IMR-90 (cell line): ENCODE data around the gene LRRC57. TPM values are rescaled to one million over a fixed set of nuclear protein-coding genes. Genes with fewer than 3 reads are reported as not detected.
A peak's percentile ranks its signal among the peaks of the same experiment; 100 is the strongest.

Experiments
- ATAC-seq: fragments of 200-7000 bp; cut with Tn5 transposase; 2 replicates; pipeline ENCODE4 v1.9.1; 2020; ENCODE audit warnings: low read depth, mild to moderate bottlenecking, moderate library complexity
- BruUV-seq: library from RNA; stranded (reverse); fragments of 400-500 nt; replicated peaks from 2 replicates; lab custom pipeline; 2021; lab: Mats Ljungman, UMichigan
- CTCF ChIA-PET: fragments of 300-600 bp; formaldehyde crosslinking; extraction: SDS; loops from one replicate; lab custom pipeline; 2021; ENCODE audit warnings: antibody characterized with exemption; lab: Yijun Ruan, JAX
- POLR2A ChIA-PET: fragments of 300-600 bp; sonication (Branson Sonifier 250); formaldehyde crosslinking; loops from one replicate; lab custom pipeline; 2022; ENCODE audit warnings: antibody characterized with exemption; ENCODE audit not compliant: unreplicated experiment; lab: Charles Lee
- DNase-seq: peaks from one replicate; pipeline ENCODE4 v3.0.0; 2013
- H2AFZ ChIP-seq: replicated peaks from 2 replicates; pipeline ENCODE3; 2013; ENCODE audit warnings: low read length, mild to moderate bottlenecking; ENCODE audit not compliant: poor library complexity
- H2AK5ac ChIP-seq: 2 replicates; pipeline ENCODE4 v1.6.1; 2013; ENCODE audit warnings: low read depth, low read length, inconsistent platforms
- H2AK9ac ChIP-seq: replicated peaks from 2 replicates; pipeline ENCODE3; 2013; ENCODE audit warnings: mild to moderate bottlenecking, low read depth, low read length, moderate library complexity; ENCODE audit not compliant: poor library complexity
- H2BK120ac ChIP-seq: 2 replicates; pipeline ENCODE4 v1.6.1; 2013; ENCODE audit warnings: low read depth, low read length, inconsistent platforms
- H2BK15ac ChIP-seq: 3 replicates; pipeline ENCODE4 v1.6.1; 2013; ENCODE audit warnings: low read depth, low read length, inconsistent platforms
- H2BK20ac ChIP-seq: 2 replicates; pipeline ENCODE4 v1.6.1; 2013; ENCODE audit warnings: low read depth, mild to moderate bottlenecking, inconsistent platforms, low read length, moderate library complexity
- H2BK5ac ChIP-seq: 2 replicates; pipeline ENCODE4 v1.6.1; 2013; ENCODE audit warnings: mild to moderate bottlenecking, low read depth, low read length, inconsistent platforms; ENCODE audit not compliant: poor library complexity, severe bottlenecking
- H3K14ac ChIP-seq: replicated peaks from 2 replicates; pipeline ENCODE4 v1.6.1; 2013; ENCODE audit warnings: low read depth, low read length, inconsistent platforms
- H3K18ac ChIP-seq: 2 replicates; pipeline ENCODE4 v1.6.1; 2013; ENCODE audit warnings: low read depth, low read length, control low read depth
- H3K23ac ChIP-seq: 2 replicates; pipeline ENCODE4 v1.6.1; 2013; ENCODE audit warnings: low read depth, low read length, inconsistent platforms
- H3K27ac ChIP-seq: 2 replicates; pipeline ENCODE4 v1.5.1; 2013; ENCODE audit warnings: mild to moderate bottlenecking, control low read depth, low read length; ENCODE audit not compliant: insufficient read depth
- H3K27me3 ChIP-seq: 2 replicates; pipeline ENCODE4 v1.6.1; 2013; ENCODE audit warnings: low read length; ENCODE audit not compliant: control insufficient read depth, insufficient read depth
- H3K36me3 ChIP-seq: 2 replicates; pipeline ENCODE4 v1.6.1; 2013; ENCODE audit warnings: low read length, mixed read lengths; ENCODE audit not compliant: control insufficient read depth, insufficient read depth
- H3K4ac ChIP-seq: 2 replicates; pipeline ENCODE4 v1.6.1; 2013; ENCODE audit warnings: low read depth, low read length, inconsistent platforms
- H3K4me1 ChIP-seq: 2 replicates; pipeline ENCODE4 v1.6.1; 2013; ENCODE audit warnings: low read length, mixed read lengths; ENCODE audit not compliant: control insufficient read depth, insufficient read depth
- H3K4me2 ChIP-seq: 2 replicates; pipeline ENCODE4 v1.6.1; 2013; ENCODE audit warnings: low read depth, mild to moderate bottlenecking, control low read depth, low read length, moderate library complexity
- H3K4me3 ChIP-seq: 2 replicates; pipeline ENCODE4 v1.5.1; 2013; ENCODE audit warnings: low read depth, mild to moderate bottlenecking, control low read depth, low read length, moderate library complexity; ENCODE audit not compliant: insufficient read depth
- H3K56ac ChIP-seq: 2 replicates; pipeline ENCODE4 v1.6.1; 2013; ENCODE audit warnings: low read length, inconsistent platforms; ENCODE audit not compliant: insufficient read depth; ENCODE audit errors: extremely low read depth
- H3K79me1 ChIP-seq, 2 experiments: 2 replicates each; pipeline ENCODE4 v1.6.1; 2013; ENCODE audit warnings: low read length in 2 of 2, inconsistent platforms in 1 of 2, low read depth in 1 of 2
- H3K9ac ChIP-seq: 2 replicates; pipeline ENCODE4 v1.6.1; 2013; ENCODE audit warnings: low read depth, low read length, control low read depth
- H3K9me1 ChIP-seq: 2 replicates; pipeline ENCODE4 v1.6.1; 2013; ENCODE audit warnings: low read length, inconsistent platforms; ENCODE audit not compliant: insufficient read depth
- H3K9me3 ChIP-seq: 2 replicates; pipeline ENCODE4 v1.6.1; 2013; ENCODE audit warnings: low read length; ENCODE audit not compliant: control insufficient read depth, insufficient read depth
- H4K20me1 ChIP-seq: 2 replicates; pipeline ENCODE4 v1.6.1; 2013; ENCODE audit warnings: low read length, inconsistent platforms; ENCODE audit not compliant: insufficient read depth
- H4K5ac ChIP-seq: 2 replicates; pipeline ENCODE4 v1.6.1; 2013; ENCODE audit warnings: mild to moderate bottlenecking, low read depth, low read length, control low read depth
- H4K8ac ChIP-seq, 2 experiments: 2 replicates each; pipeline ENCODE4 v1.6.1; 2013; ENCODE audit warnings: low read depth in 2 of 2, low read length in 2 of 2, control low read depth in 1 of 2, inconsistent platforms in 1 of 2
- H4K91ac ChIP-seq: 2 replicates; pipeline ENCODE4 v1.6.1; 2013; ENCODE audit warnings: low read depth, low read length, inconsistent platforms; ENCODE audit not compliant: insufficient read depth
- CEBPB ChIP-seq: IDR thresholded peaks from 2 replicates; pipeline ENCODE4 v1.6.1; 2012; ENCODE audit warnings: low read depth, low read length, improper control_type of control experiment
- MXI1 ChIP-seq: IDR thresholded peaks from 2 replicates; pipeline ENCODE4 v1.6.1; 2012; ENCODE audit warnings: low read depth, mild to moderate bottlenecking, low read length, moderate library complexity, borderline replicate concordance
- POLR2A ChIP-seq: IDR thresholded peaks from 2 replicates; pipeline ENCODE4 v1.6.1; 2012; ENCODE audit warnings: mild to moderate bottlenecking, low read depth, low read length
- WGBS, 2 experiments: methylation state at CpG; one replicate each; pipeline versions ENCODE4 v1.1.5 to v1.1.7; 2013; ENCODE audit warnings: missing lambda C conversion rate in 2 of 2; ENCODE audit not compliant: insufficient read length in 1 of 2; ENCODE audit errors: extremely low coverage in 2 of 2; 5-methylcytosine and 5-hydroxymethylcytosine counted together
- dilution Hi-C: fragments of 300-500 bp; cut with HindIII; formaldehyde crosslinking; loops from one replicate; pipeline ENCODE4 v1.14.3; 2018; ENCODE audit warnings: low sequenced_read_pairs; ENCODE audit not compliant: unreplicated experiment
- in situ Hi-C: fragments of 300-500 bp; cut with MboI; formaldehyde crosslinking; loops from 3 replicates; pipeline ENCODE4 v1.14.3; 2019; ENCODE audit warnings: low sequenced_read_pairs, inconsistent platforms, mixed read lengths
- intact Hi-C: fragments of 100-400 bp; cut with micrococcal nuclease; formaldehyde crosslinking; loops from 2 replicates; pipeline ENCODE4 v1.10.0; 2022
- polyA plus RNA-seq, 3 experiments: library from polyadenylated mRNA; depleted of rRNA; stranded (reverse); fragments of >200 nt; gene quantifications; 2 replicates each; pipeline ENCODE4 v1.2.3, GENCODE V29; 2012; ENCODE audit warnings: low replicate concordance in 1 of 3
- total RNA-seq: library from RNA; depleted of rRNA; stranded (reverse); fragments of >200 nt; gene quantifications from 2 replicates; pipeline ENCODE4 v1.2.3, GENCODE V29; 2012

Gene LRRC57
- total and polyA plus RNA-seq, 2 of the 4 experiments (the other 2 are of a cell fraction), result 9.5 to 11.3 TPM

GRCh38 chr15:42581272-42581730 lies 32.7 kb upstream of the LRRC57 start:
- H3K9me1 ChIP-seq, result peaks cover 12% of the 10 kb centered on the region; the same call in 1 of the 2 replicates
- CTCF ChIA-PET, result interaction anchor here (1.1 kb wide), 1 partner anchor 11 kb away, joined by 5 read pairs; no protein-coding TSS in a partner anchor
- peak overlapping the region; percentile 76 for H3K9ac ChIP-seq
- H3K14ac ChIP-seq, result peak overlapping the region; percentile 85
- peak overlapping the region; percentile 85 for H3K4me2 ChIP-seq
- H2AK9ac ChIP-seq, result peak overlapping the region; percentile 67
- H2BK20ac ChIP-seq, result no peak overlapping the region
- H2AFZ ChIP-seq, result peak overlapping the region; percentile 90
- H3K4me3 ChIP-seq, result peak overlapping the region; percentile 60
- peaks cover 12% of the 10 kb centered on the region for H3K4me1 ChIP-seq
- H2BK5ac ChIP-seq, result peak overlapping the region; percentile 38
- H4K20me1 ChIP-seq, result peaks cover 4% of the 10 kb centered on the region; the same call in 1 of the 2 replicates
- POLR2A ChIA-PET, result interaction anchor here (0.5 to 0.7 kb wide), 3 partner anchors 10 to 505 kb away, joined by 3 to 13 read pairs (median 4); no protein-coding TSS in a partner anchor
- no peak overlapping the region; the same call in 1 of the 2 replicates for H2AK5ac ChIP-seq
- intact Hi-C loops, result no loop called here
- peak overlapping the region; percentile 67 to 78 for H4K8ac ChIP-seq
- 0 out of 2 replicates have a peak overlapping the region, but pooled peaks have one; percentile 48 for H4K91ac ChIP-seq
- peak overlapping the region; percentile 76 for H3K23ac ChIP-seq
- ATAC-seq (peak; percentile 99), DNase-seq (peak; percentile 68)
- 60% methylated on average over 1 of the region's 37 CpGs; no CpG with 5 or more reads in 1 of the 2 experiments for WGBS, 2 experiments
- dilution Hi-C loops, result no loop called here
- H3K4ac ChIP-seq, result peak overlapping the region; percentile 86
- BruUV-seq, result no TSS peak
- H3K9me3 ChIP-seq, result no peaks in the 10 kb centered on the region
- H2BK120ac ChIP-seq, result no peak overlapping the region; the same call in 1 of the 2 replicates
- in situ Hi-C loops, result no loop called here
- H2BK15ac ChIP-seq, result no peak overlapping the region
- H4K5ac ChIP-seq, result peak overlapping the region; percentile 68
- peaks cover 3% of the 10 kb centered on the region; the same call in 1 of the 2 replicates for H3K36me3 ChIP-seq
- H3K27ac ChIP-seq, result peak overlapping the region; percentile 47; the same call in 1 of the 2 replicates
- H3K18ac ChIP-seq, result peak overlapping the region; percentile 63; the same call in 1 of the 2 replicates
- H3K27me3 ChIP-seq, result no peaks in the 10 kb centered on the region
- H3K79me1 ChIP-seq, result peaks cover 31 to 69% of the 10 kb centered on the region in 2 experiments
- H3K56ac ChIP-seq, result 0 out of 2 replicates have a peak overlapping the region, but pooled peaks have one; percentile 4
- TF ChIP-seq MXI1 (no peak), POLR2A (no peak), CEBPB (0 out of 2 replicates have a peak, but pooled peaks have one; percentile 41)
